Esophagus muscularis mucosa (tissue), 4 donors: ENCODE measurements around the gene SLC12A7.

Experiments
- CTCF ChIP-seq, 3 experiments: fragments of 200-600 bp in 2 of 3; fragments of 450-650 bp in 1 of 3; sonication (generic) in 2 of 3; IDR thresholded peaks; one replicate each; pipeline ENCODE4 v1.5.1; 2017 to 2019; ENCODE audit warnings: antibody characterized with exemption in 3 of 3, mild to moderate bottlenecking in 2 of 3, moderate library complexity in 1 of 3
- EP300 ChIP-seq: sonication (generic); formaldehyde crosslinking; IDR thresholded peaks from one replicate; pipeline ENCODE4 v1.6.1; 2017; ENCODE audit warnings: antibody characterized with exemption
- POLR2A ChIP-seq: fragments of 450-650 bp; IDR thresholded peaks from one replicate; pipeline ENCODE4 v1.6.1; 2017; ENCODE audit warnings: antibody characterized with exemption, moderate library complexity, mild to moderate bottlenecking, low read depth
- POLR2AphosphoS5 ChIP-seq, 2 donors: sonication (generic); formaldehyde crosslinking; IDR thresholded peaks; one replicate each; pipeline ENCODE4 v1.6.1; 2017; ENCODE audit warnings: antibody characterized with exemption in 2 of 2

- TF ChIP-seq POLR2AphosphoS5 (IDR thresholded peaks at IDR 0.05) (no peak), CTCF (IDR thresholded peaks at IDR 0.05) (no peak), EP300 (no peak), POLR2A (no peak)
Observed at GRCh38 chr5:1128977-1129710, 17.3 kb upstream of the SLC12A7 start.
